HepG2 (cell line): ENCODE data around the gene CPOX. TPM values are rescaled to one million over a fixed set of nuclear protein-coding genes. Genes with fewer than 3 reads are reported as not detected.

Experiments used
- ATAC-seq: fragments of 200-7000 bp; cut with Tn5 transposase; 3 replicates; pipeline ENCODE4 v1.9.1; 2020; ENCODE audit warnings: mild to moderate bottlenecking, moderate library complexity
- BruUV-seq: library from RNA; stranded (reverse); fragments of 400-500 nt; replicated peaks from 2 replicates; lab custom pipeline; 2021; lab: Mats Ljungman, UMichigan
- CTCF ChIA-PET: fragments of 300-600 bp; formaldehyde crosslinking; extraction: SDS; loops from one replicate; lab custom pipeline; 2021; ENCODE audit warnings: low total read pairs, inconsistent platforms, low intra/inter-chr PET ratio; lab: Yijun Ruan, JAX
- POLR2A ChIA-PET: fragments of 350-600 bp; sonication (Branson Sonifier 250); formaldehyde crosslinking; loops from one replicate; lab custom pipeline; 2020; ENCODE audit warnings: antibody characterized with exemption, inconsistent platforms; lab: Yijun Ruan, JAX
- DNase-seq: peaks from one replicate; pipeline ENCODE4 v3.0.0-alpha.2; 2015; ENCODE audit warnings: low spot score
- FAIRE-seq: peaks from 3 replicates; lab custom pipeline; 2011; peaks lifted over from hg19 to GRCh38; lab: Jason Lieb, UNC
- H2AFZ ChIP-seq: one replicate; pipeline ENCODE4 v1.6.1; 2011; ENCODE audit warnings: low read length, inconsistent platforms
- H3K27ac ChIP-seq: fragments of 300-600 bp; 3 replicates; pipeline ENCODE4 v1.8.0; 2011; ENCODE audit warnings: mixed run types, mild to moderate bottlenecking, mixed read lengths, low read length, inconsistent platforms; ENCODE audit not compliant: insufficient read depth; ENCODE audit errors: extremely low read length
- H3K27me3 ChIP-seq, 2 experiments: fragments of 200-600 bp in 1 of 2; 2 replicates in 1 of 2; 3 replicates in 1 of 2; pipeline versions ENCODE4 v1.6.0 to v1.8.0; 2011; ENCODE audit warnings: low read length in 2 of 2, mild to moderate bottlenecking in 2 of 2, moderate library complexity in 2 of 2, inconsistent platforms in 1 of 2; ENCODE audit not compliant: insufficient read depth in 2 of 2, control insufficient read depth in 1 of 2
- H3K36me3 ChIP-seq, 2 experiments: fragments of 200-600 bp in 1 of 2; replicated peaks in 1 of 2; 2 replicates in 1 of 2; 3 replicates in 1 of 2; pipeline versions ENCODE4 v1.5.1 to v1.8.0; 2011; ENCODE audit warnings: low read length in 2 of 2, inconsistent platforms in 1 of 2; ENCODE audit not compliant: insufficient read depth in 2 of 2, control insufficient read depth in 1 of 2
- H3K4me1 ChIP-seq: 2 replicates; pipeline ENCODE4 v1.5.1; 2012; ENCODE audit warnings: low read length, inconsistent platforms; ENCODE audit not compliant: insufficient read depth
- H3K4me2 ChIP-seq: 2 replicates; pipeline ENCODE4 v1.6.0; 2011; ENCODE audit warnings: low read depth, low read length, inconsistent platforms
- H3K4me3 ChIP-seq, 3 experiments: fragments of 200-600 bp in 1 of 3; sonication (generic), shearing (Covaris generic) in 1 of 3; replicated peaks in 1 of 3; 2 replicates each; pipeline ENCODE4 v1.5.1; 2011 to 2016; ENCODE audit warnings: low read length in 3 of 3, inconsistent platforms in 2 of 3, low read depth in 2 of 3, mild to moderate bottlenecking in 2 of 3, control low read depth in 1 of 3, mixed read lengths in 1 of 3; ENCODE audit not compliant: insufficient read depth in 1 of 3
- H3K79me2 ChIP-seq: one replicate; pipeline ENCODE4 v1.6.1; 2011; ENCODE audit warnings: low read length, inconsistent platforms; ENCODE audit not compliant: insufficient read depth
- H3K9ac ChIP-seq: 2 replicates; pipeline ENCODE4 v1.6.0; 2011; ENCODE audit warnings: mild to moderate bottlenecking, low read depth, low read length, inconsistent platforms; ENCODE audit not compliant: insufficient read depth
- H3K9me3 ChIP-seq: 2 replicates; pipeline ENCODE4 v1.5.1; 2012; ENCODE audit warnings: mild to moderate bottlenecking, low read length
- H4K20me1 ChIP-seq: 2 replicates; pipeline ENCODE4 v1.6.0; 2011; ENCODE audit warnings: inconsistent platforms, mild to moderate bottlenecking, low read length, moderate library complexity; ENCODE audit not compliant: insufficient read depth
- ARID5B ChIP-seq: IDR thresholded peaks from 2 replicates; pipeline ENCODE4 v1.4.0; 2020; ENCODE audit warnings: mild to moderate bottlenecking, missing genetic modification reagents
- BCL6 ChIP-seq: IDR thresholded peaks from 2 replicates; pipeline ENCODE4 v1.6.1; 2016; ENCODE audit warnings: missing genetic modification reagents, missing compliant biosample characterization
- FOXA3 ChIP-seq: IDR thresholded peaks from 2 replicates; pipeline ENCODE4 v1.6.1; 2016; ENCODE audit warnings: missing genetic modification reagents, missing compliant biosample characterization
- FOXK1 ChIP-seq: sonication (generic); formaldehyde crosslinking; IDR thresholded peaks from 2 replicates; pipeline ENCODE4 v1.4.0; 2020; ENCODE audit warnings: low read depth, missing genetic modification reagents, borderline replicate concordance
- HMGXB4 ChIP-seq, 2 experiments: sonication (generic) in 1 of 2; formaldehyde crosslinking in 1 of 2; IDR thresholded peaks; 2 replicates each; pipeline versions ENCODE4 v1.4.0 to v1.6.1; 2018 to 2020; ENCODE audit warnings: missing genetic modification reagents in 2 of 2, borderline replicate concordance in 1 of 2, low read depth in 1 of 2, mild to moderate bottlenecking in 1 of 2, missing biosample characterization in 1 of 2
- KDM3A ChIP-seq: IDR thresholded peaks from 2 replicates; pipeline ENCODE4 v1.6.1; 2018; ENCODE audit warnings: low read depth, missing compliant biosample characterization
- MIXL1 ChIP-seq: IDR thresholded peaks from 2 replicates; pipeline ENCODE4 v1.6.1; 2016
- RAD21 ChIP-seq: fragments of 450-650 bp; formaldehyde crosslinking; IDR thresholded peaks from 2 replicates; pipeline ENCODE4 v1.5.0; 2020; ENCODE audit warnings: mild to moderate bottlenecking
- SMC3 ChIP-seq: IDR thresholded peaks from 2 replicates; pipeline ENCODE4 v1.6.1; 2011; ENCODE audit warnings: low read length, improper control_type of control experiment
- SP5 ChIP-seq: IDR thresholded peaks from 2 replicates; pipeline ENCODE4 v1.6.1; 2016; ENCODE audit warnings: low read depth, borderline replicate concordance
- STAG1 ChIP-seq: sonication (generic); formaldehyde crosslinking; IDR thresholded peaks from 2 replicates; pipeline ENCODE4 v1.4.0; 2020; ENCODE audit warnings: missing genetic modification reagents
- ZSCAN21 ChIP-seq: sonication (generic); formaldehyde crosslinking; IDR thresholded peaks from 2 replicates; pipeline ENCODE4 v1.8.0; 2022; ENCODE audit warnings: mild to moderate bottlenecking, missing genetic modification reagents, moderate library complexity, borderline replicate concordance
- WGBS: methylation state at CpG from one replicate; pipeline ENCODE4 v1.1.6; 2017; ENCODE audit warnings: low lambda C conversion rate; 5-methylcytosine and 5-hydroxymethylcytosine counted together
- in situ Hi-C: cut with HindIII; loops from 2 replicates; pipeline ENCODE4 v1.10.0; 2017; ENCODE audit warnings: low pct_unique_long_range_greater_than_20kb; ENCODE audit not compliant: extremely low pct_ligation_motif_present
- intact Hi-C: fragments of 100-400 bp; cut with micrococcal nuclease; formaldehyde crosslinking; loops from one replicate; pipeline ENCODE4 v1.10.0; 2022; ENCODE audit not compliant: unreplicated experiment
- polyA plus RNA-seq, 8 experiments: library from polyadenylated mRNA; depleted of rRNA in 3 of 8; stranded (reverse) in 7 of 8; unstranded in 1 of 8; fragments of >200 nt; fragmentation: Illumina TruSeq in 4 of 8; extraction: Trizol in 4 of 8; gene quantifications; 2 replicates each; pipeline versions ENCODE4 v1.2.1 to v1.2.3, GENCODE V29; 2011 to 2016; ENCODE audit warnings: low read depth in 4 of 8, missing spikeins in 1 of 8, mixed read lengths in 1 of 8; ENCODE audit not compliant: insufficient read depth in 1 of 8
- total RNA-seq, 5 experiments: library from RNA; depleted of rRNA; stranded (reverse); fragments of >200 nt; fragmentation: Illumina TruSeq; extraction: Trizol; gene quantifications; 2 replicates each; pipeline ENCODE4 v1.2.3, GENCODE V29; 2016; ENCODE audit warnings: low read depth in 1 of 5
- TF ChIP-seq, protein P1 (sequence below): sonication (generic); formaldehyde crosslinking; IDR thresholded peaks from 2 replicates; pipeline ENCODE4 v1.5.0; 2020; ENCODE audit warnings: mild to moderate bottlenecking, missing genetic modification reagents, moderate library complexity

CPOX gene
- total and polyA plus RNA-seq, 2 of the 13 experiments (the other 11 are each of a cell fraction or from before 2014, with no cell fraction given) = 34.2 to 37.2 TPM

DNA sequence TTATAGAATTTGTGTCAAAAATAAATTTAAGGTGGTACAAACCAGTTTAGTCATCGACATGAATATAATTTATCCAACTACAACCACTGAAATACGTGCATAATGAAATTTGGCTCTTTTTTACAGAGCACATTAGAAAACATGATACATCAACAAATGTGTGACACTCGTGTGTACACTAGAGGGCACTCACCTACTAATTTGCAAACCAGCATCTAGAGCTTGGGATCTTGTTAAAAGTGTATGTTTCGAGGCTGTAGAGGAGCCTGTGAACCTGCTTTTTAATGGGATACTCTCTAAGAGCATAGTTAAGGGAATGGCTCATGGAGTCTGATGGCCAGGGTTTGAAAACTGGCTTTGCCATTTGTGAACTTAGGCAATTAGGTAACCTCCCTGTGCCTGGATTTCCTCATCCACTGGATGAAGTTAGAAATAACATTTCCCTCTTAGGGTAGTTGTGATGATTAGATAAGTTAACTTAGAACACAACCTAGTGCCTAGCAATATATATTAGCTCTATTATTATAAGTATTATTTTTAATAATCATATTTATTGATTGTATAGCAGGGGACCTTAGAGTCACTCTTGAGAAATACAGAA is 8.8 kb upstream of the CPOX start:
- no peak overlapping the region for H3K4me2 ChIP-seq
- H3K9me3 ChIP-seq = no peaks in the 10 kb centered on the region
- no peaks in the 10 kb centered on the region for H3K79me2 ChIP-seq
- H3K36me3 ChIP-seq = no peaks in the 10 kb centered on the region
- H3K4me3 ChIP-seq = no peak overlapping the region
- POLR2A ChIA-PET = interaction anchor here (1.3 kb wide), 1 partner anchor 132 kb away, joined by 3 read pairs; no protein-coding TSS in a partner anchor
- CTCF ChIA-PET = interaction anchor here (0.7 to 2.6 kb wide), 3 partner anchors 199 to 215 kb away, joined by 3 to 24 read pairs (median 7); no protein-coding TSS in a partner anchor
- H3K27me3 ChIP-seq = no peaks in the 10 kb centered on the region
- H2AFZ ChIP-seq = no peak overlapping the region
- BruUV-seq = no TSS peak
- ATAC-seq = peak; percentile 87
- peaks cover 42% of the 10 kb centered on the region for H3K4me1 ChIP-seq
- H3K9ac ChIP-seq = no peak overlapping the region
- TF ChIP-seq RAD21 (peak; percentile 68), SMC3 (peak; percentile 64), ZSCAN21 (CRISPR knock-in tag) (no peak), FOXA3 (CRISPR knock-in tag) (peak; percentile 43), HMGXB4 (CRISPR knock-in tag; IDR thresholded peaks at IDR 0.05; ENCODE audit: borderline replicate concordance in 1 of 2, low read depth in 1 of 2) (peak in 1 of 2 experiments; percentile 29; a peak in 1 of 4 replicates), BCL6 (CRISPR knock-in tag) (0 out of 2 replicates have a peak, but pooled peaks have one; percentile 10), MIXL1 (CRISPR knock-in tag) (peak; percentile 45; the same call in 1 of the 2 replicates), FOXK1 (CRISPR knock-in tag) (0 out of 2 replicates have a peak, but pooled peaks have one; percentile 24), KDM3A (CRISPR knock-in tag) (no peak), STAG1 (CRISPR knock-in tag) (peak; percentile 89), ARID5B (CRISPR knock-in tag) (peak; percentile 23; the same call in 1 of the 2 replicates), SP5 (CRISPR knock-in tag) (no peak)
- TF ChIP-seq, protein P1, sequence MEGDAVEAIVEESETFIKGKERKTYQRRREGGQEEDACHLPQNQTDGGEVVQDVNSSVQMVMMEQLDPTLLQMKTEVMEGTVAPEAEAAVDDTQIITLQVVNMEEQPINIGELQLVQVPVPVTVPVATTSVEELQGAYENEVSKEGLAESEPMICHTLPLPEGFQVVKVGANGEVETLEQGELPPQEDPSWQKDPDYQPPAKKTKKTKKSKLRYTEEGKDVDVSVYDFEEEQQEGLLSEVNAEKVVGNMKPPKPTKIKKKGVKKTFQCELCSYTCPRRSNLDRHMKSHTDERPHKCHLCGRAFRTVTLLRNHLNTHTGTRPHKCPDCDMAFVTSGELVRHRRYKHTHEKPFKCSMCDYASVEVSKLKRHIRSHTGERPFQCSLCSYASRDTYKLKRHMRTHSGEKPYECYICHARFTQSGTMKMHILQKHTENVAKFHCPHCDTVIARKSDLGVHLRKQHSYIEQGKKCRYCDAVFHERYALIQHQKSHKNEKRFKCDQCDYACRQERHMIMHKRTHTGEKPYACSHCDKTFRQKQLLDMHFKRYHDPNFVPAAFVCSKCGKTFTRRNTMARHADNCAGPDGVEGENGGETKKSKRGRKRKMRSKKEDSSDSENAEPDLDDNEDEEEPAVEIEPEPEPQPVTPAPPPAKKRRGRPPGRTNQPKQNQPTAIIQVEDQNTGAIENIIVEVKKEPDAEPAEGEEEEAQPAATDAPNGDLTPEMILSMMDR (CRISPR knock-in tag) = peak; percentile 83
- H3K27ac ChIP-seq = no peak overlapping the region
- H4K20me1 ChIP-seq = no peaks in the 10 kb centered on the region
- peak; percentile 53 for DNase-seq
- peak; percentile 81 for FAIRE-seq
- WGBS = 5% methylated on average over 4 of the region's 4 CpGs
- intact Hi-C loops (loop anchor here (1.0 to 2.0 kb wide), 5 partner anchors 55 to 393 kb away; no protein-coding TSS in a partner anchor), in situ Hi-C loops (loop anchor here (5.0 kb wide), 1 partner anchor 210 kb away; no protein-coding TSS in a partner anchor)
